ENCODE data around the gene UBE2G2. TPM values are rescaled to one million over a fixed set of nuclear protein-coding genes. Genes with fewer than 3 reads are reported as not detected.

The UBE2G2 gene
- total and polyA plus RNA-seq, 2 of the 4 experiments (the other 2 are of a cell fraction), result 65.4 to 91.7 TPM

GRCh38 chr21:44762221-44763049 lies 39.2 kb downstream of the UBE2G2 start (continued):
- TF ChIP-seq CHD1 (IDR thresholded peaks at IDR 0.05; ENCODE audit: low read depth, low read length), result no peak

- DNase-seq, result no peak
- TF ChIP-seq BHLHE40 (IDR thresholded peaks at IDR 0.05; ENCODE audit: low read depth, low read length), result no peak
- TF ChIP-seq CTCF (conservative IDR thresholded peaks at IDR 0.05; ENCODE audit: low read depth, low read length), result no peak
- no peak for TF ChIP-seq MAZ (IDR thresholded peaks at IDR 0.05; ENCODE audit: borderline replicate concordance, low read depth, low read length)
- TF ChIP-seq POLR2A (IDR thresholded peaks at IDR 0.05; ENCODE audit: low read depth, low read length), result no peak
- TF ChIP-seq NFE2L2 (IDR thresholded peaks at IDR 0.05; ENCODE audit: low read depth, low read length), result no peak
- TF ChIP-seq USF2 (IDR thresholded peaks at IDR 0.05; ENCODE audit: low read depth, low read length), result no peak
- no peak for TF ChIP-seq CHD1 (IDR thresholded peaks at IDR 0.05; ENCODE audit: low read depth, low read length)
- TF ChIP-seq MAFK (IDR thresholded peaks at IDR 0.05; ENCODE audit: low read depth, low read length), result no peak
- no peak for TF ChIP-seq RFX5 (IDR thresholded peaks at IDR 0.05; ENCODE audit: low read depth, low read length)
- TF ChIP-seq FOS (IDR thresholded peaks at IDR 0.05; ENCODE audit: low read depth, low read length), result no peak
- TF ChIP-seq RAD21 (IDR thresholded peaks at IDR 0.05; ENCODE audit: low read length), result no peak
- no peak for TF ChIP-seq SMC3 (IDR thresholded peaks at IDR 0.05; ENCODE audit: low read depth, low read length)
- TF ChIP-seq CEBPB (IDR thresholded peaks at IDR 0.05; ENCODE audit: low read depth, low read length), result no peak
- no peak for TF ChIP-seq MXI1 (IDR thresholded peaks at IDR 0.05; ENCODE audit: borderline replicate concordance, low read depth, low read length)
Measured at GRCh38 chr21:44761747-44762208, 39.8 kb downstream of the UBE2G2 start.

More at GRCh38 chr21:44761747-44762208, 39.8 kb downstream of the UBE2G2 start:
- Histone ChIP-seq H4K8ac (ENCODE audit: low read depth in 2 of 2, low read length in 2 of 2) (no peak overlapping the region), H3K23ac (ENCODE audit: low read depth, low read length) (no peak overlapping the region), H3K27me3 (ENCODE audit: control insufficient read depth, insufficient read depth, low read length) (peaks cover 3% of the 10 kb centered on the region; the same call in 1 of the 2 replicates), H3K36me3 (ENCODE audit: control insufficient read depth, insufficient read depth, low read length) (no peaks in the 10 kb centered on the region), H2AK9ac (replicated peaks; ENCODE audit: low read depth, low read length, poor library complexity) (no peak overlapping the region), H3K4me3 (ENCODE audit: insufficient read depth, low read depth, low read length) (no peak overlapping the region), H3K9me1 (ENCODE audit: insufficient read depth, low read length) (no peaks in the 10 kb centered on the region), H2BK15ac (ENCODE audit: low read depth, low read length) (no peak overlapping the region), H3K27ac (ENCODE audit: insufficient read depth, low read length) (no peak overlapping the region), H3K9me3 (ENCODE audit: control insufficient read depth, insufficient read depth, low read length) (no peaks in the 10 kb centered on the region), H2BK5ac (ENCODE audit: low read depth, low read length, poor library complexity, severe bottlenecking) (no peak overlapping the region), H3K9ac (ENCODE audit: low read depth, low read length) (no peak overlapping the region), H3K18ac (ENCODE audit: low read depth, low read length) (no peak overlapping the region), H3K56ac (ENCODE audit: extremely low read depth, insufficient read depth, low read length) (no peak overlapping the region), H3K14ac (replicated peaks; ENCODE audit: low read depth, low read length) (no peak overlapping the region), H3K4me2 (ENCODE audit: low read depth, low read length) (no peak overlapping the region), H2AK5ac (ENCODE audit: low read depth, low read length) (no peak overlapping the region), H4K91ac (ENCODE audit: insufficient read depth, low read depth, low read length) (no peak overlapping the region), H3K79me1 (ENCODE audit: low read depth in 1 of 2, low read length in 2 of 2) (no peaks in the 10 kb centered on the region), H3K4me1 (ENCODE audit: control insufficient read depth, insufficient read depth, low read length) (no peaks in the 10 kb centered on the region), H3K4ac (ENCODE audit: low read depth, low read length) (no peak overlapping the region), H4K5ac (ENCODE audit: low read depth, low read length) (no peak overlapping the region), H4K20me1 (ENCODE audit: insufficient read depth, low read length) (no peaks in the 10 kb centered on the region; the same call in none of the 2 replicates), H2AFZ (replicated peaks; ENCODE audit: low read length, poor library complexity) (no peak overlapping the region), H2BK20ac (ENCODE audit: low read depth, low read length) (no peak overlapping the region), H2BK120ac (ENCODE audit: low read depth, low read length) (no peak overlapping the region)
- intact Hi-C loops (cut with micrococcal nuclease) (no loop called here), dilution Hi-C loops (cut with HindIII; ENCODE audit: low sequenced_read_pairs, unreplicated experiment) (no loop called here), in situ Hi-C loops (cut with MboI; ENCODE audit: low sequenced_read_pairs) (no loop called here)
- ATAC-seq (ENCODE audit: low read depth), result no peak
- ChIA-PET CTCF (no interaction called here), POLR2A (ENCODE audit: unreplicated experiment) (no interaction called here)
- BruUV-seq (replicated peaks), result no TSS peak
- WGBS, 2 experiments (ENCODE audit: extremely low coverage in 2 of 2, insufficient read length in 1 of 2), result 92% methylated on average over 5 of the region's 14 CpGs; no CpG with 5 or more reads in 1 of the 2 experiments
